Type B pancreatic cell (in vitro differentiated cells): Measurements from ENCODE around the gene NMNAT1. TPM values are rescaled to one million over a fixed set of nuclear protein-coding genes. Genes with fewer than 3 reads are reported as not detected.

Experiments used
- DNase-seq: peaks from one replicate; pipeline ENCODE4 v3.0.0; 2021; ENCODE audit warnings: mixed read lengths; ENCODE audit not compliant: unreplicated experiment; ENCODE audit errors: extremely low spot score
- H3K27ac Mint-ChIP-seq: 2 replicates; pipeline ENCODE4 v1.8.0; 2021; ENCODE audit warnings: mild to moderate bottlenecking, mixed read lengths
- H3K27me3 Mint-ChIP-seq: 2 replicates; pipeline ENCODE4 v1.8.0; 2021; ENCODE audit warnings: mixed read lengths
- H3K36me3 Mint-ChIP-seq: 2 replicates; pipeline ENCODE4 v1.8.0; 2021; ENCODE audit warnings: mixed read lengths
- H3K4me1 Mint-ChIP-seq: one replicate; pipeline ENCODE4 v1.8.0; 2021; ENCODE audit warnings: mixed read lengths; ENCODE audit not compliant: unreplicated experiment
- H3K4me3 Mint-ChIP-seq: 2 replicates; pipeline ENCODE4 v1.8.0; 2021; ENCODE audit warnings: mild to moderate bottlenecking, mixed read lengths
- H3K9me3 Mint-ChIP-seq: 2 replicates; pipeline ENCODE4 v1.8.0; 2021; ENCODE audit warnings: mixed read lengths
- total RNA-seq: library from RNA; stranded (reverse); gene quantifications from 2 replicates; pipeline ENCODE4 v1.2.1, GENCODE V29; 2021; ENCODE audit warnings: low replicate concordance
- TF ChIP-seq, protein P1 (sequence below): fragments of 200-600 bp; sonication (generic); conservative IDR thresholded peaks from 2 replicates; pipeline ENCODE4 v1.5.0; 2021; ENCODE audit warnings: antibody characterized with exemption, mild to moderate bottlenecking

NMNAT1 gene
- total RNA-seq, 1 donor from 2014 or later, result 12.7 TPM

- Mint-ChIP-seq H3K9me3 (no peaks in the 10 kb centered on the region), H3K4me1 (peaks cover 46% of the 10 kb centered on the region), H3K36me3 (peaks cover 13% of the 10 kb centered on the region), H3K27me3 (no peaks in the 10 kb centered on the region), H3K4me3 (peak overlapping the region; percentile 57), H3K27ac (no peak overlapping the region)
- no peak for DNase-seq
- TF ChIP-seq, protein P1, sequence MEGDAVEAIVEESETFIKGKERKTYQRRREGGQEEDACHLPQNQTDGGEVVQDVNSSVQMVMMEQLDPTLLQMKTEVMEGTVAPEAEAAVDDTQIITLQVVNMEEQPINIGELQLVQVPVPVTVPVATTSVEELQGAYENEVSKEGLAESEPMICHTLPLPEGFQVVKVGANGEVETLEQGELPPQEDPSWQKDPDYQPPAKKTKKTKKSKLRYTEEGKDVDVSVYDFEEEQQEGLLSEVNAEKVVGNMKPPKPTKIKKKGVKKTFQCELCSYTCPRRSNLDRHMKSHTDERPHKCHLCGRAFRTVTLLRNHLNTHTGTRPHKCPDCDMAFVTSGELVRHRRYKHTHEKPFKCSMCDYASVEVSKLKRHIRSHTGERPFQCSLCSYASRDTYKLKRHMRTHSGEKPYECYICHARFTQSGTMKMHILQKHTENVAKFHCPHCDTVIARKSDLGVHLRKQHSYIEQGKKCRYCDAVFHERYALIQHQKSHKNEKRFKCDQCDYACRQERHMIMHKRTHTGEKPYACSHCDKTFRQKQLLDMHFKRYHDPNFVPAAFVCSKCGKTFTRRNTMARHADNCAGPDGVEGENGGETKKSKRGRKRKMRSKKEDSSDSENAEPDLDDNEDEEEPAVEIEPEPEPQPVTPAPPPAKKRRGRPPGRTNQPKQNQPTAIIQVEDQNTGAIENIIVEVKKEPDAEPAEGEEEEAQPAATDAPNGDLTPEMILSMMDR, result no peak
Observed at GRCh38 chr1:9907441-9907840, 35.8 kb upstream of the NMNAT1 start.

- H3K9me3 Mint-ChIP-seq, result no peaks in the 10 kb centered on the region
- H3K4me3 Mint-ChIP-seq, result peak overlapping the region; percentile 95
- no peak for DNase-seq
- H3K27ac Mint-ChIP-seq, result peak overlapping the region; percentile 92
- TF ChIP-seq, protein P1, result no peak
- H3K36me3 Mint-ChIP-seq, result peaks cover 13% of the 10 kb centered on the region
- no peaks in the 10 kb centered on the region for H3K27me3 Mint-ChIP-seq
- H3K4me1 Mint-ChIP-seq, result peaks cover 51% of the 10 kb centered on the region
Observed at GRCh38 chr1:9908871-9909233, 34.4 kb upstream of the NMNAT1 start.

DNA sequence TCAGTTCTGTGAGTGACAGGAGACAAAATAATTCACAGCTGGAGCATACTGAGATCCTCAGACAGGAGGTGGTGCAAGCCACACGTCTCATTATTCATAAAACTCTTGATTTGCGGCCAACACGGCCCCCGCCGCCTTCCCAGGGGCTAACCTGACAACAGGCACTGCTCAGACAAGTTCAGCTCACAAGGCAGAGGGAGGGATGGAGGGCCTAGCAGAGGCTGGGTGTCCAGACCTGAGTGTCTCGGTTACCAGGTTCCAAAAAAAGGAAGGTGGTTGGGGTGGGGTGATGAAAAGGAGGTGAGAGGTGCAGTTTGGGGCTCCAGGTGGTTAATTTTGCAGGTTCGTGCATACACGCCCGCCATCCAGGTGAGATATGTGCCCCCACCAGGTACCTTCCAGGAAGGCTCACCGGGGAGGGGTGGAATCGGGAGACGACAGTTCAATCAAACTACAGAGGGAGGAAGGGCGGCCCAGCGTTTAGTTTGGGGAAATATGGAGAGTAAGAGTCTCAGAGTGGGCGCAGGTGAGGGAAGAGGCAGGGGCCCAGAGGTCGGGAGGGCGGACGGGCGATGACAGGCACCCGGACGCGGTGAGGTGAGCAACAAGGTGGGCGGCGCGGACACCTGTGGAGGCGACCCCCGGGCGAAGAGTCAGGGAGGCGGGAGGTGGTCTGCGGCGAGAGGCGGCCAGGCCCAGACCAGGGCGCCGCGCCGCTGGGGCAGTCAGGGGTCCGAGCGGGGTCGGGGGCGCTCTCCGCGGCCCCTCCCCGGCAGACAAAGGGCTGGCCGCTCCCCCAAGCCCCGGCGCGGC, 33.8 kb upstream of the NMNAT1 start:
- H3K4me3 Mint-ChIP-seq, result peak overlapping the region; percentile 95
- H3K27ac Mint-ChIP-seq, result peak overlapping the region; percentile 92
- H3K36me3 Mint-ChIP-seq, result peaks cover 13% of the 10 kb centered on the region
- TF ChIP-seq, protein P1, result no peak
- H3K27me3 Mint-ChIP-seq, result no peaks in the 10 kb centered on the region
- H3K4me1 Mint-ChIP-seq, result peaks cover 56% of the 10 kb centered on the region
- no peaks in the 10 kb centered on the region for H3K9me3 Mint-ChIP-seq
- DNase-seq, result no peak

- Mint-ChIP-seq H3K36me3 (peaks cover 13% of the 10 kb centered on the region), H3K27me3 (no peaks in the 10 kb centered on the region), H3K9me3 (no peaks in the 10 kb centered on the region), H3K27ac (peak within 1 kb of the TSS; percentile 97), H3K4me3 (peak within 1 kb of the TSS; percentile 97), H3K4me1 (peaks cover 56% of the 10 kb centered on the region)
- TF ChIP-seq, protein P1, result no peak
- DNase-seq, result no peak
Observed at GRCh38 chr1:9910076-9910422, 33.2 kb upstream of the NMNAT1 start, which contains the start of gene CTNNBIP1. CTNNBIP1 (minus strand) TSS chr1:9910269; CDS start chr1:9872064, 38,205 bp downstream.

- H3K4me1 Mint-ChIP-seq, result peaks cover 54% of the 10 kb centered on the region
- peak overlapping the region; percentile 97 for H3K27ac Mint-ChIP-seq
- H3K9me3 Mint-ChIP-seq, result no peaks in the 10 kb centered on the region
- H3K27me3 Mint-ChIP-seq, result no peaks in the 10 kb centered on the region
- peak; percentile 100 for DNase-seq
- TF ChIP-seq, protein P1, result no peak
- peak overlapping the region; percentile 97 for H3K4me3 Mint-ChIP-seq
- H3K36me3 Mint-ChIP-seq, result peaks cover 12% of the 10 kb centered on the region
Observed at GRCh38 chr1:9910423-9911178, 32.7 kb upstream of the NMNAT1 start.
